OCI-LY7 (cell line): ENCODE results near the gene PSAPL1. TPM values are rescaled to one million over a fixed set of nuclear protein-coding genes. Genes with fewer than 3 reads are reported as not detected.

Experiments
- BruUV-seq: library from RNA; stranded (reverse); fragments of 400-500 nt; replicated peaks from 2 replicates; lab custom pipeline; 2021; lab: Mats Ljungman, UMichigan
- CTCF ChIA-PET: fragments of 300-600 bp; sonication (Branson Sonifier 250); formaldehyde crosslinking; loops from one replicate; lab custom pipeline; 2022; ENCODE audit warnings: antibody characterized with exemption; ENCODE audit not compliant: unreplicated experiment; lab: Charles Lee
- POLR2A ChIA-PET: fragments of 300-600 bp; sonication (Branson Sonifier 250); formaldehyde crosslinking; loops from one replicate; lab custom pipeline; 2022; ENCODE audit warnings: antibody characterized with exemption; lab: Charles Lee
- DNase-seq: peaks from one replicate; pipeline ENCODE4 v3.0.0-alpha.2; 2015; ENCODE audit warnings: low spot score
- H2AFZ ChIP-seq: fragments of 200-600 bp; sonication (generic), shearing (Covaris generic); 2 replicates; pipeline ENCODE4 v1.6.1; 2014; ENCODE audit warnings: mild to moderate bottlenecking, antibody characterized with exemption, low read length, moderate library complexity
- H3K27ac ChIP-seq: fragments of 200-600 bp; sonication (generic); 2 replicates; pipeline ENCODE4 v1.5.1; 2014; ENCODE audit warnings: mixed run types, low read depth, mild to moderate bottlenecking, moderate library complexity, low read length, inconsistent platforms; ENCODE audit not compliant: poor library complexity, severe bottlenecking
- H3K36me3 ChIP-seq: fragments of 200-600 bp; sonication (generic); 2 replicates; pipeline ENCODE4 v1.6.1; 2014; ENCODE audit warnings: mild to moderate bottlenecking, antibody characterized with exemption, low read length, moderate library complexity, mixed read lengths; ENCODE audit not compliant: insufficient read depth
- H3K4me1 ChIP-seq: fragments of 200-600 bp; sonication (generic); 2 replicates; pipeline ENCODE4 v1.5.1; 2014; ENCODE audit warnings: mild to moderate bottlenecking, low read length; ENCODE audit not compliant: insufficient read depth, poor library complexity, severe bottlenecking
- H3K4me2 ChIP-seq: fragments of 200-600 bp; sonication (generic); 2 replicates; pipeline ENCODE4 v1.6.1; 2014; ENCODE audit warnings: mild to moderate bottlenecking, low read length
- H3K4me3 ChIP-seq: fragments of 200-600 bp; sonication (generic); 2 replicates; pipeline ENCODE4 v1.5.1; 2014; ENCODE audit warnings: mild to moderate bottlenecking, low read depth, low read length; ENCODE audit not compliant: poor library complexity, severe bottlenecking
- H3K79me2 ChIP-seq: fragments of 200-600 bp; sonication (generic); 2 replicates; pipeline ENCODE4 v1.6.1; 2016; ENCODE audit warnings: low read depth, mild to moderate bottlenecking, low read length, moderate library complexity, mixed read lengths; ENCODE audit not compliant: insufficient read depth
- H3K9me2 ChIP-seq: fragments of 200-600 bp; sonication (generic); 2 replicates; pipeline ENCODE4 v1.6.1; 2016; ENCODE audit warnings: mild to moderate bottlenecking, low read length, mixed read lengths; ENCODE audit not compliant: insufficient read depth
- H3K9me3 ChIP-seq: fragments of 200-600 bp; sonication (generic); 2 replicates; pipeline ENCODE4 v1.6.1; 2014; ENCODE audit warnings: mild to moderate bottlenecking, mixed run types, low read length, mixed read lengths
- H4K20me1 ChIP-seq: fragments of 200-600 bp; sonication (generic); 2 replicates; pipeline ENCODE4 v1.6.1; 2014; ENCODE audit warnings: mild to moderate bottlenecking, antibody characterized with exemption, low read length, moderate library complexity, mixed read lengths; ENCODE audit not compliant: insufficient read depth
- CTCF ChIP-seq: fragments of 200-600 bp; sonication (generic); conservative IDR thresholded peaks from 2 replicates; pipeline ENCODE4 v1.5.1; 2014; ENCODE audit warnings: mild to moderate bottlenecking, antibody characterized with exemption, low read length, moderate library complexity, mixed read lengths
- EZH2phosphoT487 ChIP-seq: fragments of 200-600 bp; sonication (generic); IDR thresholded peaks from 2 replicates; pipeline ENCODE4 v1.6.1; 2018; ENCODE audit warnings: low read depth, borderline replicate concordance, mild to moderate bottlenecking, mixed run types, antibody characterized with exemption, low read length, moderate library complexity, mixed read lengths
- intact Hi-C: fragments of 100-400 bp; cut with micrococcal nuclease; formaldehyde crosslinking; loops from one replicate; pipeline ENCODE4 v1.10.0; 2022; ENCODE audit not compliant: unreplicated experiment
- total RNA-seq, 2 experiments: library from RNA; depleted of rRNA in 1 of 2; stranded (reverse); fragments of >200 nt in 1 of 2; shearing (Covaris generic) in 1 of 2; gene quantifications; 2 replicates each; pipeline ENCODE4 v1.2.3, GENCODE V29; 2014 to 2022

Gene PSAPL1
- total RNA-seq, 2 experiments from 2014 or later, result not detected

- ChIA-PET CTCF (no interaction called here), POLR2A (no interaction called here)
- H3K36me3 ChIP-seq, result no peaks in the 10 kb centered on the region
- no peak overlapping the region for H3K4me3 ChIP-seq
- no peaks in the 10 kb centered on the region for H3K9me3 ChIP-seq
- intact Hi-C loops, result no loop called here
- DNase-seq, result no peak
- H3K79me2 ChIP-seq, result no peaks in the 10 kb centered on the region
- H2AFZ ChIP-seq, result no peak overlapping the region
- H3K4me2 ChIP-seq, result no peak overlapping the region
- H4K20me1 ChIP-seq, result no peaks in the 10 kb centered on the region
- H3K9me2 ChIP-seq, result no peaks in the 10 kb centered on the region
- no peaks in the 10 kb centered on the region for H3K4me1 ChIP-seq
- no TSS peak for BruUV-seq
- no peak overlapping the region for H3K27ac ChIP-seq
- TF ChIP-seq EZH2phosphoT487, result no peak
- no peak for TF ChIP-seq CTCF
Observed at GRCh38 chr4:7448036-7448435, 13.3 kb upstream of the PSAPL1 start.

- no TSS peak for BruUV-seq
- ChIA-PET CTCF (no interaction called here), POLR2A (no interaction called here)
- no peak overlapping the region for H3K4me3 ChIP-seq
- H3K4me1 ChIP-seq, result no peaks in the 10 kb centered on the region
- H3K36me3 ChIP-seq, result no peaks in the 10 kb centered on the region
- no peaks in the 10 kb centered on the region for H3K9me2 ChIP-seq
- H4K20me1 ChIP-seq, result no peaks in the 10 kb centered on the region
- TF ChIP-seq CTCF (no peak), EZH2phosphoT487 (no peak)
- no peaks in the 10 kb centered on the region for H3K9me3 ChIP-seq
- no peak for DNase-seq
- H3K27ac ChIP-seq, result no peak overlapping the region
- intact Hi-C loops, result no loop called here
- H2AFZ ChIP-seq, result no peak overlapping the region
- no peaks in the 10 kb centered on the region for H3K79me2 ChIP-seq
- H3K4me2 ChIP-seq, result no peak overlapping the region
Observed at GRCh38 chr4:7447236-7447635, 12.5 kb upstream of the PSAPL1 start.

GRCh38 chr4:7444731-7445130, 10.0 kb upstream of the PSAPL1 start:
- intact Hi-C loops, result no loop called here
- CTCF ChIA-PET, result no interaction called here
- Histone ChIP-seq H3K9me2 (no peaks in the 10 kb centered on the region), H3K4me1 (no peaks in the 10 kb centered on the region), H3K9me3 (no peaks in the 10 kb centered on the region), H4K20me1 (no peaks in the 10 kb centered on the region), H3K4me2 (no peak overlapping the region), H3K4me3 (no peak overlapping the region), H3K27ac (no peak overlapping the region), H2AFZ (no peak overlapping the region), H3K36me3 (no peaks in the 10 kb centered on the region), H3K79me2 (no peaks in the 10 kb centered on the region)
- POLR2A ChIA-PET, result no interaction called here
- DNase-seq, result no peak
- TF ChIP-seq EZH2phosphoT487, result no peak
- no peak for TF ChIP-seq CTCF
- no TSS peak for BruUV-seq
